Peyer's patch (tissue), 4 donors: ENCODE data around the gene ABCA3.

ENCODE experiments used
- POLR2A ChIP-seq, 2 donors: fragments of 450-650 bp; IDR thresholded peaks; one replicate each; pipeline ENCODE4 v1.5.1; 2017; ENCODE audit warnings: antibody characterized with exemption in 2 of 2, mild to moderate bottlenecking in 2 of 2, moderate library complexity in 2 of 2
- TF ChIP-seq, protein P1 (sequence below), 6 experiments: fragments of 450-650 bp in 4 of 6; fragments of 200-600 bp in 2 of 6; sonication (generic) in 1 of 6; IDR thresholded peaks; one replicate each; pipeline ENCODE4 v1.5.1; 2017 to 2019; ENCODE audit warnings: antibody characterized with exemption in 6 of 6, mild to moderate bottlenecking in 3 of 6, moderate library complexity in 1 of 6

DNA sequence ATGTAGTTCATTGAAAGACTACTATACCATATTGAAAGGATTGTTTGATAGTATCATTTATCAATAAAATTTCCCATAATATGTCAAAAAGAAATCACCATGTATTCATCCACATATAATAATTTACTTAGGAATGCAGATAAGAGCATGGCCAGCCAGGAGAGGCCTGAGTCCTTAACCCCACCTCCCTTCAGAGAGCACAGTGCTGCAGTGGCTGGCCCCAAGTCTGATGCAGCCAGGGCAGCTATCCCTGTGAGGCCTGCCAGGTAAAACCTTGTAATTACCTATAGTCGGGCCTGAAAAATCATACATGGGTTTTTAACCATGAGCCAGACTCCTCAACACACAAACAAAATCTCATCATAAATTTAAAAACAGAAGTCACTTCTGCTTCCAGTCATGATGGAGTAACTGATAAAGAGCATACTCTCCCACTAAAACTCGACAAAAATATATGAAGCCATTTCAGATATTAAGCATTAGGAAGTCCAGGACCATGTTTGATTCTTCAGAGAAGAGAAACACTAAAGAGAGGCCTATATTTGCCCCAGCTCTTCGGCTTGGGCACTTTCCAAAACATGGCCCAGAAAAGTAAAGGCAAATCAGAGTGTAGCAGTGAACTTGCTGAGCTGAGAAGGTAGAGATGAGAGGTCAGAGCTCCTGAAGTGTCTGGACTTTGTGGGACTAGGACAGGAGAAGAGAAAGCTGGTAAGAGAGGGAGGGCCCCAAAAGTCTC is 47.8 kb upstream of the ABCA3 start:
- TF ChIP-seq, protein P1, sequence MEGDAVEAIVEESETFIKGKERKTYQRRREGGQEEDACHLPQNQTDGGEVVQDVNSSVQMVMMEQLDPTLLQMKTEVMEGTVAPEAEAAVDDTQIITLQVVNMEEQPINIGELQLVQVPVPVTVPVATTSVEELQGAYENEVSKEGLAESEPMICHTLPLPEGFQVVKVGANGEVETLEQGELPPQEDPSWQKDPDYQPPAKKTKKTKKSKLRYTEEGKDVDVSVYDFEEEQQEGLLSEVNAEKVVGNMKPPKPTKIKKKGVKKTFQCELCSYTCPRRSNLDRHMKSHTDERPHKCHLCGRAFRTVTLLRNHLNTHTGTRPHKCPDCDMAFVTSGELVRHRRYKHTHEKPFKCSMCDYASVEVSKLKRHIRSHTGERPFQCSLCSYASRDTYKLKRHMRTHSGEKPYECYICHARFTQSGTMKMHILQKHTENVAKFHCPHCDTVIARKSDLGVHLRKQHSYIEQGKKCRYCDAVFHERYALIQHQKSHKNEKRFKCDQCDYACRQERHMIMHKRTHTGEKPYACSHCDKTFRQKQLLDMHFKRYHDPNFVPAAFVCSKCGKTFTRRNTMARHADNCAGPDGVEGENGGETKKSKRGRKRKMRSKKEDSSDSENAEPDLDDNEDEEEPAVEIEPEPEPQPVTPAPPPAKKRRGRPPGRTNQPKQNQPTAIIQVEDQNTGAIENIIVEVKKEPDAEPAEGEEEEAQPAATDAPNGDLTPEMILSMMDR (IDR thresholded peaks at IDR 0.05), result no peak
- no peak for TF ChIP-seq POLR2A (IDR thresholded peaks at IDR 0.05)
